ENCODE data around the gene CGRRF1. TPM values are rescaled to one million over a fixed set of nuclear protein-coding genes. Genes with fewer than 3 reads are reported as not detected.

Gene CGRRF1
- total RNA-seq, 4 donors from 2014 or later = 5.7 to 14.0 (median 10.2) TPM

DNA sequence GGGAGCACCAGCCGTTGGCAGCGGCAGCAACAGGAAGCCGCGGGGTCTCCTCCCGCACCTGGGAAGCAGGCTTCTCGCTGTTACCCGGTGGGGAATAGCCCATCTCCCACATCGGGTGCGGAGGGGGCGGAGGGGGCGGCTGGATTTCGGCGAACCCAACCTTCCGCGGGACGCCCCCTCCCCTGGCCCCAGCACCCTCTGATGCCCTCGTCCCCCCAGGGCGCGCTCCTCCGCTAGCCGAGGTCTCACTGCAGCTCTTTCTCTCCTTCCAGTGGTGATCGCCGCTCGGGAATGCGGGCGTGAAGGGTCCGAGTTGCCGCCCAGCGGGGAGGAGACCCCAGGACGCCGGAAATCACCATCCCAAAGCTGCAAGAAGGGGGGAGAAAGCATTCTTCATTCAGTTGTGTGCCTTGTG, 57.5 kb downstream of the CGRRF1 start:
- 0 to 1% methylated on average over 16 to 31 of the region's 31 CpGs for WGBS, 2 donors
- intact Hi-C loops (cut with DNase I; ENCODE audit: low total_unique reads) = loop anchor here (10.0 kb wide), 1 partner anchor 128 kb away; no protein-coding TSS in a partner anchor
- TF ChIP-seq POLR2A (IDR thresholded peaks at IDR 0.05) (no peak), CTCF (IDR thresholded peaks at IDR 0.05) (no peak)
- peak overlapping the region; percentile 53 for H3K4me3 ChIP-seq (ENCODE audit: low read depth, poor library complexity, severe bottlenecking)
- DNase-seq (ENCODE audit: low spot score in 2 of 2) = peak; percentile 23 to 91

GRCh38 chr14:54567639-54568561, 58.2 kb downstream of the CGRRF1 start:
- peak; percentile 29 to 91 for DNase-seq (ENCODE audit: low spot score in 2 of 2)
- intact Hi-C loops (cut with DNase I; ENCODE audit: low total_unique reads) = loop anchor here (10.0 kb wide), 1 partner anchor 127 kb away; no protein-coding TSS in a partner anchor
- no peak for TF ChIP-seq CTCF (IDR thresholded peaks at IDR 0.05)
- TF ChIP-seq POLR2A (IDR thresholded peaks at IDR 0.05) = no peak
- 0 to 1% methylated on average over 43 to 53 of the region's 70 CpGs for WGBS, 2 donors
- peak overlapping the region; percentile 53 for H3K4me3 ChIP-seq (ENCODE audit: low read depth, poor library complexity, severe bottlenecking)

GRCh38 chr14:54568821-54569595, 59.3 kb downstream of the CGRRF1 start:
- intact Hi-C loops (cut with DNase I; ENCODE audit: low total_unique reads) = loop anchor here (10.0 kb wide), 1 partner anchor 126 kb away; no protein-coding TSS in a partner anchor
- 38 to 51% methylated on average over 13 of the region's 13 CpGs for WGBS, 2 donors
- peak; percentile 27 to 88 for DNase-seq (ENCODE audit: low spot score in 2 of 2)
- no peak for TF ChIP-seq POLR2A (IDR thresholded peaks at IDR 0.05)
- TF ChIP-seq CTCF (IDR thresholded peaks at IDR 0.05) = no peak
- no peak overlapping the region for H3K4me3 ChIP-seq (ENCODE audit: low read depth, poor library complexity, severe bottlenecking)

DNA sequence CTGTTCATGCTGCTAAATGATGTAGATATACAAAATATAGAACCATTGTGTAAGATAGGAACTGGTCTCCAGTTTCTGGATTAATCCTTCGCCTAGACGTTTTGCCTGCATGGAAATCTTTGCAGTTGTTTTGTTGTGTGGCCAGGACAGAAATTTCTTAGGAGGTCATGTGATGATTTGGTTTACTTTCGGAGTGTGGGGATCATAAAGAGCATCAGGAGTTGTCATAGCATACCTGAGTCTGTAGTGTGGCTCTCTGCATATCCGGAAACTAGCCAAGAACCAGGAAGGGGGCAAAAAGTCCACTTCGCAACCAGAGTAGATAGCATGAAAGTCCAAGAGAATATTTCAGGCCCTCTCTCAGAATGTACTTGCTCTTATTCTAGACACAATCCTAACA, 60.3 kb downstream of the CGRRF1 start:
- 71 to 77% methylated on average over 5 of the region's 5 CpGs for WGBS, 2 donors
- intact Hi-C loops (cut with DNase I; ENCODE audit: low total_unique reads) = no loop called here
- TF ChIP-seq POLR2A (IDR thresholded peaks at IDR 0.05) (no peak), CTCF (IDR thresholded peaks at IDR 0.05) (no peak)
- DNase-seq (ENCODE audit: low spot score in 2 of 2) = no peak
- no peak overlapping the region for H3K4me3 ChIP-seq (ENCODE audit: low read depth, poor library complexity, severe bottlenecking)

DNA sequence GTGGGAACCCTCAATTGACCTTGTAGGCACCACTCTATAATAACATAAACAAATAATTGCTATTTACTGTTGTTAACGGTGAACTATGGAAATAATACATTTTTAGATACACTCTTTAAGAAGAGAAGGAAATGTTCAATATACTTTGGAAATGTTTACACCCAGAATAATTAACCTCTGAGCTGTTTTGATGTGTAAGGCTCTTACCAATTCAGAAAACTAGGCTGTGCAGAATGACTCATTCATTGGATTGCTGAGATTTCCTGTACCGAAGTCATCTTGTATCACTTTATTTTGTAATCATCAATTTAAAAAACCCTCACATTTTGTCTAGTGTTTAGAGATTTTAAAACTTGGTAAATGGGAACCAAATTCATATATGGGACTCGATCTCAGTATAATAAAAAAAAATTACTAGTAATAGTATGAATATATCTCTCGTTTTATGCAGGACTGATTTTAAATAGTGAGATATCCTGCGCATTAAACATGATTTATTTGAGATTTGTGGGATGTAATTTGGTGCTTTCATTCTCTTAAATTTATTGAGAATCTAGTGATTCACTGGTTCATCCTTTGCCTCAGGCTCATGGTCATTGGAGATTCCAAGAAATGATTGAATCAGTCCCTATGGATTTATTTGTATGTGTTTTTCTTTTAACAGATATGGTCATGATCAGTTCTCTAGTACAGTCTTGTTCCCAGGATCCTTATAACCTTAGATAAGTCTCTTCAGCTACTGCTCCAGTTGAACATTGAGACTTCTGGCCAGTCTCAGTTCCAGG, 61.1 kb downstream of the CGRRF1 start:
- no peak for TF ChIP-seq CTCF (IDR thresholded peaks at IDR 0.05)
- no peak for TF ChIP-seq POLR2A (IDR thresholded peaks at IDR 0.05)
- intact Hi-C loops (cut with DNase I; ENCODE audit: low total_unique reads) = no loop called here
- DNase-seq (ENCODE audit: low spot score in 2 of 2) = no peak
- H3K4me3 ChIP-seq (ENCODE audit: low read depth, poor library complexity, severe bottlenecking) = no peak overlapping the region
- WGBS, 2 donors = 53 to 54% methylated on average over 5 of the region's 5 CpGs

Data from lower leg skin (tissue), 4 donors.